Activated CD8-positive, alpha-beta memory T cell treated with anti-CD3 and anti-CD28 coated beads, Interleukin-2, amount 50 U/mL, for 48 hours (primary cell): ENCODE data around the gene GNL2.
"Not testable (repeated sequence)": the region's sequence is repeated elsewhere in the genome, so short reads cannot be mapped to it uniquely, and the experiment has no call there.

Experiments used
- DNase-seq: peaks from one replicate; pipeline ENCODE4 v3.0.0-alpha.2; 2020

Gene GNL2

GRCh38 chr1:37559080-37559479, 36.7 kb downstream of the GNL2 start:
- no peak for DNase-seq

GRCh38 chr1:37558411-37558810, 37.3 kb downstream of the GNL2 start:
- no peak for DNase-seq

DNA sequence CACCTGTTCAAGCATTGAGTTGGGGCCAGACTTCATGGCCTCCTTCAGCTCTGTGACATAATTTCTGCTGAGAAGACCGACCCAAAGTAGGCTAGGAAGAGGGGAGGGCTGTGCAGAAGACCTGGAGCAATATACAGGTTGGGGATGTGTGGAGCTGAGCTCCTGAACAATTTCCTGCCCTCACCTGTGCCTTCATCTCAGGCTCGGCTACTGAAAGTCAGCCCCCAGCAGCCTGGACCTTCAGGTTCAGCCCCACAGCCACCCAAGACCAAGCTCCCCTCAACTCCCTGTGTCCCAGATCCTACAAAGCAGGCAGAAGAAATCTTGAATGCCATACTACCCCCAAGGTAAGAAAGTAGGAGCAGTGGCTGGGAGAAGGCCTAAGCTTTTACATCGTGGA, 38.3 kb downstream of the GNL2 start:
- DNase-seq: no peak

GRCh38 chr1:37556712-37557196, 39.0 kb downstream of the GNL2 start, which contains the start of gene DNALI1:
TSS of gene DNALI1 (plus strand) at chr1:37556940. CDS start at chr1:37556995, 55 bp downstream.
- peak; percentile 71 for DNase-seq

DNA sequence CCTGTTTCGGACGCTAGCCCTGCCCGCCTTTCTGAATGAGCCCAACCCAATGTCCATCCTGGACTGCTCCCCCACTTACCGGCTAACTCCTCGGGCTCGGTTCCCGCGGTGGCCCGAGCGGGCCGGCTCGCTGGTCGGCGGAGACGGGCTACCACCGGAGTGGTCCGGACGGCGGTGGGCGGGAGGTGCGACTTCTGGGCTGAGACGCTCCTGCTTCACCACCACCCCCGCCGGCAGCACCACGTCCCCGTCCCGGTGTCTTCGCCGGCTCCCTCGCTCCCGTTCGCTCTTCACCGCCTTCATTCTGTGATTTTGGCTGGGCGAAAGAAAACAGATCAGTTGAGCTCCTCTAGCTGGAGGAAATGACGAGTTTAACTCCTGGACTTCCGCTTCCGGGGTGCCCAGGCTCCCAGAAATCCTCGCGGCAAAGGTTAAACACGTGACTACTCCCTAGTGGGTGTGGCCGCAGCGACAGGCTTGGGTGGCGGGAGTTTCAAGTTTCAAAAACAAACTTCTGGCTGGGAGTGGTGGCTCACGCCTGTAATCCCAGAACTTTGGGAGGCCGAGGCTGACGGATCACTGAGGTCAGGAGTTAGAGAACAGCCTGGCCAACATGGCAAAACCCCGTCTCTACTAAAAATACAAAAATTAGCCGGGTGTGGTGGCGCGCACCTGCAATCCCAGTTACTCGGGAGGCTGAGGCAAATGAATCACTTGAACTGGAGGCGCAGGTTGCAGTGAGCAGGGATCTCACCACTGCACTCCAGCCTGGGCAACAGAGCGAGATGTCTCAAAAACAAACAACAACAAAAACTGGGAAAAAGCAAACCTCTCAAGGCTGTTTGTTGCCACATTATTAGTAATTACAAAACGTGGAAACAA, 41.6 kb downstream of the GNL2 start, which contains the start of gene SNIP1:
Gene SNIP1, minus strand, starts transcription at position 367 of the 882 bp plus-strand sequence. Its CDS starts 64 bp downstream, at position 303.
- DNase-seq: peak; percentile 90

- DNase-seq: no peak
Measured at GRCh38 chr1:37553598-37553926, 42.2 kb downstream of the GNL2 start.

- no peak for DNase-seq
Measured at GRCh38 chr1:37549341-37549740, 46.4 kb downstream of the GNL2 start.

DNA sequence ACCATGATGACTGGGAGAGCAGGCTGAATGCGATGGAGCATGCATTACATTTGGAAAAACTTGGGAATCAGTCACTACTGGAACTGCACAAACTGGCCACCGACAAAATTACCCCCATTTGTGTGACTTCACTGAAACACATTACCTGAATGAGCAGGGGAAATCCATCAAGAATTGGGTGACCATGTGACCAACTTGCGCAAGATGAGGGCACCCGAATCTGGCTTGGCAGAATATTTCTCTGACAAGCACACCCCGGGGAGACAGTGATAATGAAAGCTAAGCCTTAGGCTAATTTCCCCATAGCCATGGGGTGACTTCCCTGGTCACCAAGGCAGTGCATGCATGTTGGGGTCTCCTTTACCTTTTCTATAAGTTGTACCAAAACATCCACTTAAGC, 50.7 kb downstream of the GNL2 start:
- no peak for DNase-seq

GRCh38 chr1:37544530-37544929, 51.2 kb downstream of the GNL2 start:
- DNase-seq: no peak

DNA sequence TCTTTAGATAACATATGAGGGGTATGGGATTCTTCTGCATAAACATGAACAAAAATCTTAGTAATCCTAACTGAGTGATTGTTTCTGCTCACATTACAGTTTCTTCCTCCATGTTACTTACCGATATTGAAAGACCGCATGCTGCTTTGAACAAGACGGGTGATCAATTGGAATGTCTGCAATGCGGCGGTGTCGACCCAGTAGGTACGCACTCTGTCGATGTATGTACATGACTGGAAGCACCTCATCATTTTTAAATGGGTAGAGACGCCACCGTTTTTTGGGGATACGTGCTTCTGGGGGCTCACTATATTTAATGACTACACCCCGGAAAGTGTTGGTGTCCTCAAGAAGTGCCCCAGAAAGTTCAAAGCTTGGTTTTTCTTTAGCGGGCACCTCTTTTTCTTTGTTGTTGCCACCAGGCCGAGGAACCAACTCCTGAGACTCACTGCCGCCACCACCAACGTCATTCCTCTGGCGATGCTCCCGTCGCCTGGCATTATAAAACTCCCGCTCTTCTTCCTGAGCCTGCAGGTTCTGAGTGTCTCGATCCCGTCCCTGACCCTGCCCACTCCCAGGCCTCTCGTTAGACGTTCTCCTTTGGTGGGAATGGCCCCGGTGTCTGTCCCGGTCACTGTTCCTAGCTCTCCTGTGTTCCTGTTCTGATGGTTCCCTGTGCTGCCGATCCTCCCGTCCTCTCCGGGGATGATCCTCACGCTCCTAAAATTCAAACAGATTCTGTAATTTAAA, 55.5 kb downstream of the GNL2 start:
- DNase-seq: no peak

DNA sequence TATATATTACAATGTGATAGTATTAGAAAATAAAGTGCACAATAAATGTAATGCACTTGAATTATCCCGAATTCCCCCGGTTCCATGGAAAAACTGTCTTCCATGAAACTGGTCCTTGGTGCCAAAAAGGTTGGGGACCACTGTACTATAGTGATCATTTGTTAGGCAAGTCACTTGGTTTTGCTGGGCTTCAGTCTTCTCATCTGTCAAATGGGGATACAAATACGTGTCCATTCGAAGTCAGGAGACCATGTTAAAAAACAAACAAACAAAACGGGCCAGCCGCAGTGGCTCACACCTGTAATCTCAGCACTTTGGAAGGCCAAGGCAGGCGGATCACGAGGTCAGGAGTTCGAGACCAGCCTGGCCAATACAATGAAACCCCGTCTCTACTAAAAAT, 56.6 kb downstream of the GNL2 start:
- DNase-seq: not testable (repeated sequence)

GRCh38 chr1:37537378-37537777, 58.4 kb downstream of the GNL2 start:
- DNase-seq: no peak

- no peak for DNase-seq
Measured at GRCh38 chr1:37533317-37534093, 62.2 kb downstream of the GNL2 start.

- DNase-seq: not testable (repeated sequence)
Measured at GRCh38 chr1:37532418-37533156, 63.1 kb downstream of the GNL2 start.

- DNase-seq: not testable (repeated sequence)
Measured at GRCh38 chr1:37529888-37530287, 65.8 kb downstream of the GNL2 start.

- no peak for DNase-seq
Measured at GRCh38 chr1:37519613-37520012, 76.1 kb downstream of the GNL2 start.

- DNase-seq: peak; percentile 82
Measured at GRCh38 chr1:37518929-37519328, 76.8 kb downstream of the GNL2 start.

DNA sequence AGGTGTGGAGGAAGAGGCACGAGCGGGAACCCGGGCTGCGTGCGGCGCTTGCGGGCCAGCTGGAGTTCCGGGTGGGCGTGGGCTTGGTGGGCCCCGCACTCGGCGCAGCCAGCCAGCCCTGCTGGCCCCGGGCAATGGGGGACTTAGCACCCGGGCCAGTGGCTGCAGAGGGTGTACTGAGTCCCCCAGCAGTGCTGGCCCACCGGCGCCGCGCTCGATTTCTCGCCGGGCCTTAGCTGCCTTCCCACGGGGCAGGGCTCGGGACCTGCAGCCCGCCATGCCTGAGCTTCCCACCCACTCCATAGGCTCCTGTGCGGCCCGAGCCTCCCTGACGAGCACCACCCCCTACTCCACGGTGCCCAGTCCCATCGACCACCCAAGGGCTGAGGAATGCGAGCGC, 77.5 kb downstream of the GNL2 start:
- not testable (repeated sequence) for DNase-seq

GRCh38 chr1:37517569-37517968, 78.2 kb downstream of the GNL2 start:
- no peak for DNase-seq
